Measurements from ENCODE around the gene PI4KA.
A peak's percentile ranks its signal among the peaks of the same experiment; 100 is the strongest.

PI4KA gene

GRCh38 chr22:20814221-20814808 is 44.3 kb downstream of the PI4KA start:
- no peak for DNase-seq

GRCh38 chr22:20813056-20813455 is 45.6 kb downstream of the PI4KA start:
- DNase-seq, result no peak

DNA sequence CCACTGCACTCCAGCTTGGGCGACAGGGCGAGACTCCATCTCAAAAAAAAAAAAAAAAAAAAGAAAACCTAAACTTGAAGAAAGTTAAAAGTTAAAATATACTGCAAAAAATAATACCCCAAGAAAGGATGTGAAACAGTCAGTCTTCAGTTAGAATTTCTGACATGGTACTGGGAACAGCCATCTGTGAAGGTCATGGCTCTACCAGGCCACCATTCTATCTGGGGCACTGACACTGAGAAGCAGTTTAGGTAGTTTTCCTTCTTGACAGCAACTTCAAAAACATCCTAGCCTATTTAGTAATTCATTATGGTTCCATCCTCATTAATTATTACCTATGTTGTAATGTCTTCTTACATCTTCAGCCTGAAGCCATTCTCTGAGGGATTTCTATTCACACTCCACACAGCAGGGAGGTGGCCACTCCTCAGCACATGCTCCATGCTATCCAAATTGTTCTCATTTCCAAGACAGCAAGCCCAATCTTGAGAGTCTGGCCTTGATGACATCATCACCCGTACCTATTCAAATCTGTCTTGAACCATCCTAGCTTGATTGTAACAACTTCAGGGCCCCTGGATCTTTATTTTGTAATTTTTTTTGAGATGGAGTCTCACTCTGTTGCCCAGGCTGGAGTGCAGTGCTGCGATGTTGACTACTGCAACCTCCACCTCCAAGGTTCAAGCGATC is 46.5 kb downstream of the PI4KA start:
- no peak for DNase-seq

GRCh38 chr22:20811171-20811570 is 47.4 kb downstream of the PI4KA start:
- no peak for DNase-seq

- no peak for DNase-seq
Measured at GRCh38 chr22:20810645-20811044, 48.0 kb downstream of the PI4KA start.

DNA sequence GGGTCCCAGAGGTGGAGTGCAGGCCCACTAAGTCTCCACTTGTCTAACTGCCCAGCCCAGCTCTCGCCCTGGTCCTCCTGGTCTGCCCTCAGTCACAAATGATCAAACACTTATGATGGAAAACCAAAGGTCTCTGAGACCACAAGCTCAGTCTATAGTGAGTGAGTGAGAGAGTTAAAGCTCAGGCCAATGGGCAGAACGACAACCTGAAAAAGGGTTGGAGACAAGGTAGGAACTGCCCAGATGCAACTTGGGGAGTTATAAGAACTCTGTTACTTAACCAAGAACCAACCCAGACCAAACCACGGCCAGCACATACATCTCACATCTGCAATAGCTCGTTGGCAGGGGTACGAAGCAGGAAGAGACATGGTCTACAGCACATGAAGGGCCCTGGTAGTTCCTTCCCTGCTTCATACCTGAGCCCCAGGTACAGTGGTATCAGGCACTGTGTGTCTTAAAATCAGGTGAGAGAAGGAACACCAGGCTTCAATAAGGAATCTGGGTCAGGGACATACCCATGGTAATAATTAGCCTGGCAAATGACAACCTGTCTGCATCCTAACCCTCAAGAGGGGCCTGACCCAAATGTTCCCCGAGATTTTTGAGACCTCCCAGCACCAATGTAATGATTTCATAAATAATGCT is 48.9 kb downstream of the PI4KA start:
- DNase-seq, result no peak

DNA sequence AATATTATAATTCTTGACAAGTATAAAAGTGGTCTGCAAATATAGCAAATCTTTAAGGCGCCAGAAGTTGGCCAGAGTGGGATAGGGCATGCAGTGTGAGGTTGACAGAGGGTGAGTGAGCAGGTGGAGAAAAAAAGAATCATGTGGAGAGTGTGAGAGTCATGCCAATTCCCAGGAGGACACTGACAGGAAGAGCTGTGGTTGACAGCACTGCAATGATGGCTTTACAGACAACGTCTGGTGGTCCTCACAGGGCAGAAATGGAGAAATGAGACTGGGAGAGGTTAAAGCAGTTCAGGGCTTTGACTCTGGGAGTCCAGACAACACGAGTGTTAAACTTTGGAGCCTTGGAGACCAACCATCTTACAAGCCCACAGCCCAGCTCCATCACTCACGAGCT is 49.8 kb downstream of the PI4KA start:
- no peak for DNase-seq

GRCh38 chr22:20807315-20807752 is 51.3 kb downstream of the PI4KA start:
- DNase-seq, result peak; percentile 1

DNA sequence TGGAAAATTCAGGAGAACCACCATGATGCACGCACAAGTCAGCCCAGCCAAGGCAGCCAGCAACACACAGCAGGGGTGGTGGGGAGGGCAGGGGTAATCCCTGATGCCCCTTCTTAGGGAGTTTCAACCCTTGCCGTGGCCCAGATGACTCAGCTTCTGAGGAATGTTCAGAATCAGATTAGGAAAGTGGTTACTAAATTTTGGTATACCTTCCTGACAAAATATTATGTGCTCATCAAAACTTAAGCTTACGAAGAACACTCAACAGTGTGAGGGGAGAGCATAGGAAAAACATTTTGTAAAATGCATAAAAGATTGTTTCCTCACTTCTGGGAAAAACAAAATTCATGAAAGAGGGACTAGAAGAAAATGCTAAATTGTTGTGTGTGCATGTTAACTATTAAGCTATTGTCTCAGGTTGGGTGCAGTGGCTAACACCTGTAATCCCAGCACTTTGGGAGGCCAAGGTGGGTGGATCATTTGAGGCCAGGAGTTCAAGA is 52.6 kb downstream of the PI4KA start:
- no peak for DNase-seq

DNA sequence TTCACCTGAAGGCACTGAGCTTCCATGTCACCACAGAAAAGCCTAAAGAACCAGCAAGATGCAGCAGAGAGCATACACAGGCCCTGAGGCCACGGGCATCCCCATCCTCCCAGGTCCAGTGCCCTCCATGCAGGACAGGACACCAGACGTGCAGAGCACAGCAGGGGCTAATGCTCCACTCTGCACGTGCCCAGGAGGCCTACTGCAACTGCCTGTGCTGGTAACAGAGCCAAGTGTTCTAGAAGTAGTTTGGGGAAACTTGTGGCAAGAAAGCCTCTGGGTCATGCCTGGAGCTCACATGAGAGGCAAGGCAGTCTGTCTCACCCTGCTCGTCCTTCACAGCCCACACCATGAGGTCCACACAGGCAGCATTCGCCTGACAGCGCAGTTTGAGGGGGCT is 54.0 kb downstream of the PI4KA start:
- DNase-seq, result no peak

DNA sequence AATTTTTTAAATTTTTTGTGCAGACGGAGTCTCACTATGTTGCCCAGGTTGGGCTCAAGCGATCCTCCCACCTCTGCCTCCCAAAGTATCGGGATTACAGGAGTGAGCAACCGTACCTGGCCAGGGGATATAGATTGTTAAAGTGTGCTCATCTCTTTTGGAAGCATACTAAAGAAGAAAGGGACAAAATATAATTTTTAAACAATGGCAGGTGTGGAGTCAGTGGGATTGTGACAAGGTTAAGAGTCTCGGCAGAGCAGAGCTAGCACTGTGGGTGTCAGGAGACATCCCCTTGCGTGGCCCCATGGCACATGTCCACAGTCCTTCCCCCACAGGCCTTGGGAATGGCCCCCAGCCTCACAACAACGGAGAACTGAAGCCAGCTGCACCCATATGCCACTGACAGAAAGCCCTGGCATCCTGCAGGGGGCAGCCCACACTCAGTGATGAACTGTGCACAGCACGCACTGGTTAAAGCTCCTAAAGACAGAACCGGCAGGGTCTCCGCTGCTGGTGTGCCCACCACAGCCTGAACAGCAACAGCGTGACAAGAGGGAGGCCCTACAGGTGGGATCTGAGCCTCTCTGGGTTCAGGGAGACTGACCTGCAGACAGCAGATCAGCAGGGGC is 54.8 kb downstream of the PI4KA start:
- peak; percentile 32 for DNase-seq

- DNase-seq, result no peak
Measured at GRCh38 chr22:20802922-20803553, 55.6 kb downstream of the PI4KA start.

- DNase-seq, result no peak
Measured at GRCh38 chr22:20802452-20802851, 56.2 kb downstream of the PI4KA start.

GRCh38 chr22:20799449-20799848 is 59.2 kb downstream of the PI4KA start:
- DNase-seq, result no peak

GRCh38 chr22:20798974-20799373 is 59.6 kb downstream of the PI4KA start:
- DNase-seq, result no peak

- DNase-seq, result no peak
Measured at GRCh38 chr22:20798218-20798617, 60.4 kb downstream of the PI4KA start.

DNA sequence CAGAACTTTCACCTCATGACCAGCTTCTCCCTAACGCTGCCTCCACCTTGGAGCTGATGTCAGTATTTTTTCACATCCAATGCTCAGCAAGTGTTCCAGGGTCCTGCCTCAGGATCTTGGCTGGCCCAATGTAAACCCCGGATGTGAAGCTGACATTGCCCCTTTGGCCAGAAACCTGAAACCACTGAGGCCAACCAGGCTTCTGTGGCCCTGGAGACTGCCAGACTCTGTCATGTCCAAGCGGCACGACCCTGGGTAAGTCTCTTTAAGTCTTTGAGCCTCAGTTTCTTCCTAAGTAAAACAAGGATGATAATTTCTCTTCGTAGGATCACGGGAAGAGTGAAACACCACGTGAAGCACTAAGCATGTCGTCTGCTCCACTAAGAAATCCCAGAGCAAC is 61.9 kb downstream of the PI4KA start:
- DNase-seq, result no peak

DNA sequence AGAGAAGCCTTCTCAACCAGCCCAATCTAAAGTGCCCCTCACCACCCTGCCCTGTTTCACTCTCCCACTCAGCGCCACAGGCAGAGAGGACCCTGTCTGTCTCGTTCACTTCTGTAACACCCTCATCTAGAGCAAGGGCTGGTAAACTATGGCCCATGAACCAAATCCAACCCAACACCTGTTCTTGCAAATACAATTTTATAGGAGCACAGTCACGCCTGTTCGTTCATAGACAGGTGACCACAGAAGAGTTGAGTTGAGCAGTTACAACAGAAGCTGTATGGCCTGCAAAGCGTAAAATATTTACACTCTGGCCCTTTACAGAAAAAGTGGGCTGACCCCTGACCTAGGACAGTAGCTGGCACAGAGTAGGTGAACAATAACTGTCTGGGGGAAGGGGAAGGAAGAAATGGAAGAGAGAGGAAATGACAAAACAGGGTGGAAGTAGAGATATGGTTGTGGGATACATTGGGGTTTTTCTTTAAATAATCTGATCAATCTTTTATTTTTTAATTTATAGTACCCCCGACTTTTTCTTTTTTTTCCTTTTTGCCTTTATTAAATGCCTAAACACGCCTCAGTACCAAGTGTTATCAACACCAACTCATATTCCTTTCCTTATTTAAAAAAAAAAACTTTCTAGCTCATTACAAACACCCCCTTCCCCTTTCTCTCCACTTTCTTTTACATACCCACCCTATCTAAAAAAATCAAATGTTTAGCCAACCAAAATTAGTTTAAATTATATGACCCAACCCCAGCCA is 63.8 kb downstream of the PI4KA start:
- DNase-seq, result no peak

DNA sequence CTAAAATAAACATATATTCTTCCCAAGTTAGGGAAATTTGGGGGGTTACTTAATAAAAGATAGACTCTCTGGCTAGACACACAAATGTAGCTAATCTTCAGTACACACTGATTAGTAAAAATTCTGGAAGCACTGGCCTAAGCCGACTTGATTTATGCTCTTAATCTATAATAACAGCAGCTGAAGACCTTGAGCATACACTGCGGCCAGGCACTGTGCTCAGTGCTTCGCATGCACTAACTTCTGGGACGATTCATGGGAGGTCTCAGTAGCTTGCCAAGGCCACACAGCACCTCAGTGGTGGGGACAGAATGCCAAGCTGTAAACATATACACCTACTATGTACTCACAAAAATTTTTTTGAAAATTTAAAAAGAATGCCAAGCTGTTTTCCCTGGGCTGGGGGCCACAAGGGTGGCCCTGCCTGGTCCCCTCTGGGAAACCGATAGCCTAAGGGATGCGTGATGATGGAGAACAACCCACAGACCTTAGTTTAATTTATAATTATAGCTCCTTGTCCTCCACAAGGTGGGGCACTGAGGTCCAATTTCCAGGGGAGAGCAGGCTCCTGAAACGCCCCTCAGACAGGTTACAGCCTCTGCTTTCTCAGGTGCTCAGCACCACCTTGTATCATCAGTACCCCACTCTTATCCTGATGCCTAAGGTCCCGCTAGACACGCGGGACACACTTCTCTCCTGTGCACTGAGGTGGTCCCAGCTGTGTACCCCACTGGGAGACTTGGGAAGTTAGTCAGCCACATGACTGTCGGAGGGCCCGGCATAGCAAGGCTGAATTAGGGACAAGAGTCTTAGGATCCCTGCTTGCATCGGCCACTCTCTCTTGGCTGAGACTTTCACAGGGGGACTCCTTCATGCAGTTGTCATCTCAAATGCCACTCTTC is 64.6 kb downstream of the PI4KA start:
- peak; percentile 85 for DNase-seq

DNA sequence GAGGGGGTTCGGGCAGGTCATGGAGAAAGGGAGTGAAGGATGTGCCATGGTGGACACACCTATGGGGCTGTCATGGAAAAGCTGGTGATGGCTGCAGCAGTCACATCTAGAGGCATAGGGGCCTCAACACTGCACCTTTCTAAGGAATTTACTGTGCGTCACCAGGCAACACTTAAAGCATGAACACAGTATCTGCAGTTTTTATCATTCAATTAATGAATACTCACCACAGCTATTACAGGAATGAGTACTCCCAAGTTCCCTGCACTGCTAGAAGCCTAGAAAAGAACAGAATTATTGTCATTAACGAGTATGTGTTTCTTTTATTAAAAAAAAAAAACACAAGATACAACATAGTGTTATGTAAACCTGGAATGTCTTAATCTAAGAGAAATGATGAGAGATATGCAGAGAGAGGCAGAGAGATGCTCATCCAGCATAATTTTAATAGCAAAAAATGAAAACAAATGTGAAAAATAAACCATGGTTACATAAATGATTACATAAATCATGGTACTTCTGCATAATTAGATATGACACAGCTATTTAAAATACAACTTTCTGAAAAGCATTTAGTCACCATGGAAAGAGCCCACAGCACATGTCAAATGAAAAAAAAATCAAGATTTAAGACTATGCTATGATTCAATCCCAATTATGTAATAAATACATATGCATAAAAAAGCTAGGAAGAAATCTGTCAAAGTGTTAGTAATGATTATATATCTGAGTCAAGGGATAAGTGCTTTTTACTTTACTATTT is 65.5 kb downstream of the PI4KA start:
- DNase-seq, result no peak
